Forelimb muscle (tissue), 1 donor: ENCODE measurements around the gene TFEC. TPM values are rescaled to one million over a fixed set of nuclear protein-coding genes. Genes with fewer than 3 reads are reported as not detected.
"Not testable (repeated sequence)": the region's sequence is repeated elsewhere in the genome, so short reads cannot be mapped to it uniquely, and the experiment has no call there.

ENCODE experiments used
- DNase-seq: peaks from one replicate; pipeline ENCODE4 v3.0.0-alpha.2; 2013; ENCODE audit warnings: low read depth
- polyA plus RNA-seq: library from polyadenylated mRNA; unstranded; fragments of 120-200 nt; gene quantifications from one replicate; pipeline ENCODE4 v1.2.1, GENCODE V29; 2013; ENCODE audit not compliant: insufficient read length

Gene TFEC, protein sequence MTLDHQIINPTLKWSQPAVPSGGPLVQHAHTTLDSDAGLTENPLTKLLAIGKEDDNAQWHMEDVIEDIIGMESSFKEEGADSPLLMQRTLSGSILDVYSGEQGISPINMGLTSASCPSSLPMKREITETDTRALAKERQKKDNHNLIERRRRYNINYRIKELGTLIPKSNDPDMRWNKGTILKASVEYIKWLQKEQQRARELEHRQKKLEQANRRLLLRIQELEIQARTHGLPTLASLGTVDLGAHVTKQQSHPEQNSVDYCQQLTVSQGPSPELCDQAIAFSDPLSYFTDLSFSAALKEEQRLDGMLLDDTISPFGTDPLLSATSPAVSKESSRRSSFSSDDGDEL
- polyA plus RNA-seq: 1.2 TPM

DNA sequence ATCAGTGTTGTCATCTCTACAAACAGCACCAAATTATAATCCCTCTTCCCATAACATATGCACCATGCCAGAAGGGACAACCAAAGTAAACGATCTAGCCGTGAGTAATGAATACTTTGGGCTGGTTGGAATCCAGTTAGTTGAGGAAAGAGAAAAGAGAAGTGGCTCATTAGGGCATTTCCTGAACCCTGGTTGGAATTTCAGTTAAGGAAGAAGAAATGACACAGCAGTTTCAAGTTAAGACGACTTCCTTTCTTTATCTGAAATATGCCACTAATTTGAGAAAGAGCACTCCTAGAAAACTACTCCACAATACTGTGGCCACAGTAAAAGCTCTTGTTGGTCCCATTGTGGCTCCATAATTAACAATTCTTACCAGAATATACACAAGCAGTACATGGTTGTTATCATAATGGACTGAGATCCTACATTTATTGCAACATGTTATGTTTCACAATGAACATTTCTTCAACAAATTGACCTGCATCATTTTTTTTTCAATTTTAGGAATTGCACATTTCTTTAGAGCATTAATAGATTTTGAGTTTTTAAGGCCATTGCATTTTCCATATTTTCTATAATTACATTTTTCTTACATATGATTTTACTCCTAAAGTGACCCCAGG, at the start of gene TFEC:
Gene TFEC (minus strand): TSS at position 113 of the 626 bp plus-strand sequence. CDS start 46,322 bp downstream, outside the sequence.
- no peak for DNase-seq

DNA sequence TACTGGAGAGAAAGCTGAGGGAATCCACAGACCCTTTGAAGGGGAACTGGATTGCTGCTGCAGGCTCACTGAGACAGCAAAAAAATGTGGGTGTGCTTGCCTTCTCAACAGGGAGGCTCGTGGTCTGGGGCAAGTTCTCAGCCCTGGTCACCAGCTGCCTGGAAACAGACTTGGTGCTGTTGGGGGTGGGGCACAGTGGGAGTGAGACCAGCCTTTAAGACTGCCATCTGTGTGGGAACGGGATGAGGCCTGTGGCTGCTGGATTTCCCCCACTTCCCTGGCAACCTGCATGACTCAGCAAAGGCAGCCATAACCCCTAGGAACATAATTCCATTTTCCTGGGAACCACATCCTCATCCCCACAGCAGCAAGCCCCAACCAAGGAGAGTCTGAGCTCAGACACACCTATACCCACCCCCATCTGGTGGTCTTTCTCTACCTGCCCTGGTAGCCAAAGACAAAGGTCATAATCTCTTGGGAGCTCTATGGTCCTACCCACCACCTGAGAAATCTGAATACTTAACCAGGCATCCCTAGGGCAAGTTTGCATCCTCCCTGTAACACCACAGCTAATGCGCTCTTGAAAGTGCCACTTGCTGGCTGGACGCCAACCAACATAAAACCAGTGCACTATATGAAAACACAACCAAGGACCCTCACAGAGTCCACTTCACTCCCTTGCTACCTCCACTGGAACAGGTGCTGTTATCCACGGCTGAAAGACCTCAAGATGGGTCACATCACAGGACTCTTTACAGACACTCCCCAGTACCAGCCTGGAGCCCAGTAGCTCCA, 45.0 kb upstream of the TFEC start:
- DNase-seq: no peak

DNA sequence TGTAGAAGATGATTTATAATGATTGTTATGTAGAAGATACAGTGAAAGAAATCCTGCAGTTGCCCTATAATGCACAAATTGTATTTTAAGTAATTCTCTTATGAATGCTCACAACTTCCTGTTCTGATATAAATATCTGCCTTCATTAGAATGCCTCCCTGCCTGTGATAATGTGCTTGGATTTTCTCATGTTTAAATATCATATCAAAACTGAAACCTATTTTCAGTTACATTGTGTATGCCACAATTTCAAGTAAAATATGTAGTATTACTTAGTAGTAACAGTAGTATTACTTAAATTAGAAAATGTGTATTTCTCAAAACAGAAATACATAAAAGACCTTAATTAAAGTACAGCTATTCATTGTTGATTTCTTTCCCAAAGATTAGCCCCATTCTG, 41.1 kb upstream of the TFEC start:
- DNase-seq: no peak

DNA sequence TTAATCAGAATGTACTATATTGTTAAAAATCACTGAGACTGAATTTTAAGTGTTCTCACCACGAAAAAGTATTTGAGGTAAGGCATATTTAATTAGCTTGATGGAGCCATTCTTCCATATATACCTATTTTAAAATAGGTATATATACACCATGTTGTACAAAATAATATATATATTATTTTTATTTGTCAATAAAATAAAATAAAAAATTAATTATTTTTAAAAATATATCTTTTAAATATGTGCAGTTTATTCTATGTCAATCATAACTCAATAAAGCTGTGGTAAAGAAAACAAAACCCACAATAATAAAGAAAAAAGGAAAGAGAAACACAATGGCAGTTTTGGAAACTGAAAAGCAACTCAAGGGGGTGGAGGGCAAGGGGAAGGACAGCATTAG, 33.6 kb upstream of the TFEC start:
- no peak for DNase-seq

DNA sequence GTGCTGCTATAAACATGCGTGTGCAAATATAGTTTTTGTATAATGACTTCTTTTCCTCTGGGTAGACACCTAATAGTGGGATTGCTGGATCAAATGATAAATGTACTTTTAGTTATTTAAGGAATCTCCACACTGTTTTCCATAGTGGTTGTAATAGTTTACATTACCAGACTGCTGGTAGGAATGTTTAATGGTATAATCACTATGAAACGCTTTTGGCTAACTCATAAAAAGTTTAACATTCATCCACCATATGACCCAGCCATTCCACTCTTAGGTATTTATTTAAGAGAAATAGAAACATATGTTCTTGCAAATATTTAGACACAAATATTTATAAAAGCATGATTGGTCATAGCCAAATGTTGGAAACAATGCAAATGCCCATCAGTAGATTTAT, 32.1 kb upstream of the TFEC start:
- DNase-seq: no peak

DNA sequence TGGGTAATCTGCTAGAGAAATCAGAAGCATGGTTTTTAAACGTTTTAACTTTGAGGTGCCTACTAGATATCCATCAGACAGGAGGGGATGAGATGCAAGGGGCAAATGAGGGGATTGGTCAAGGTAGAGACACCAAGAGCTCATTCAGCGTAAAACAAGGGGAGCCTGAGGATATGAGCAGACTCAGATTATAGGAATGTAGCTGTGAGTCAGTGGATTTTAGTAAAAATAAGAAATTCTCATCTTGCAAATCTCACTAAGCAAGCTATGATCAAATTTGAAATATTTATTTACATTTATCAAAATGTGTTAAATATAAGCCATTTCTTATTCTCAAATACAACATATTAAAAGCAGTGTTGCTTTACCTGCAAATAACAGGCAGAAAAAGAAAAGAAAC, 21.4 kb upstream of the TFEC start:
- DNase-seq: no peak

DNA sequence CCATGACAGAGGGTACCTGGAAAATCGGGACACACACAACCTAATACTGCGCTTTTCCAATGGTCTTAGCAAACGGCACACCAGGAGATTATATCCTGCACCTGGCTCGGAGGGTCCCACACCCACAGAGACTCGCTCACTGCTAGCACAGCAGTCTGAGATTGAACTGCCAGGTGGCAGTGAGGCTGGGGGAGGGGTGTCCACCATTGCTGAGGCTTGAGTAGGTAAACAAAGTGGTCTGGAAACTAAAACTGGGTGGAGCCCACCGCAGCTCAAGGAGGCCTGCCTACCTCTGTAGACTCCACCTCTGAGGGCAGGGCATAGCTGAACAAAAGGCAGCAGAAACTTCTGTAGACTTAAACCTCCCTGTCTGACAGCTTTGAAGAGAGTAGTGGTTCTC, 16.7 kb upstream of the TFEC start:
- DNase-seq: not testable (repeated sequence)

DNA sequence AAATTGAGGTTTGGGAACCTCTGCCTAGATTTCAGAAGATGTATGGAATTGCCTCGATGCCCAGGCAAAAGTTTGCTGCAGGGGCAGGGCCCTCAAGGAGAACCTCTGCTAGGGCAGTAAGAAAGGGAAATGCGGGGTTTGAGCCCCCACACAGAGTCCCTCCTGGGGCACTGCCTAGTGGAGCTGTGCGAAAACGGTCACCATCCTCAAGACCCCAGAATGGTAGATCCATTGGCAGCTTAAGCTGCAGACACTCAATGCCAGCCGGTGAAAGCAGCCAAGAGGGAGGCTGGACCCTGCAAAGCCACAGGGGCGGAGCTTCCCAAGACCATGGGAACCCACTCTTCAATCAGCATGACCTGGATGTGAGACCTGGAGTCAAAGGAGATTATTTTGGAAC, 15.0 kb upstream of the TFEC start:
- no peak for DNase-seq

DNA sequence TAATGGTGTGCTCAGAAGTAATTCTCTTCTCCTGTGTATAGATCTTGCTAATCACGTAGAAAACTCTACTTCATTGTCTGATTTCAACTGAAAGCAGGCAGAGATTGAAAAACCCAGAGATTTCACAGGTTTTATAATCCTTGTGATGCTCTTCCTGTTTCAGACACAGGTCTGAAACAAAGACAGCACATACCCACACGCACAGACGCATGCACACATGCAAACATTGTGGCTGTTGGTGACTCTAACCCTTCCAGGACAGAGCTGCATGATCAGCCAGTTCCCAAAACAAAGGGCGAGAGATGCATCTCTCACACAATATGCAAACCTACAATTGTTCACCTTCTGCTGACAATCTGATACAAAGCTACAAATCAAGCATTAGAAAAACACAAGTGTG, 11.1 kb upstream of the TFEC start:
- DNase-seq: no peak

DNA sequence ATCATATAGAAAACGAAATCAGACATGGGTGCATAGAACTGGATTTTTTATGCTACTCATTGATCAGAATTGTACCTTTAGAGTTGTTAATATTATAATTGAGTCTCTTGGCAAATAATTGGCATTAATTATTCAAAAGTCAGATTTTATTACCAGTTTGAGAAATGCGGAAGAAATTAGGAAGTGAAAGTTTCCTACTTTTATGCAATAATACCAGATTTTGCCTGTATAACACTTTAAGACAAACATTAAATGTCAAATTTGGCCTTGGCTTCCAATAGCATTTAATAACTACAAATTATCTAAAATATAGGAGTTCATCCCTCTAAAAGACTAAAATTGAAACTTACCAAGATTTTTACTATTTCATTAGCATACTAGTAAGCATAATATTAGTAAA, 6.8 kb upstream of the TFEC start:
- DNase-seq: no peak

DNA sequence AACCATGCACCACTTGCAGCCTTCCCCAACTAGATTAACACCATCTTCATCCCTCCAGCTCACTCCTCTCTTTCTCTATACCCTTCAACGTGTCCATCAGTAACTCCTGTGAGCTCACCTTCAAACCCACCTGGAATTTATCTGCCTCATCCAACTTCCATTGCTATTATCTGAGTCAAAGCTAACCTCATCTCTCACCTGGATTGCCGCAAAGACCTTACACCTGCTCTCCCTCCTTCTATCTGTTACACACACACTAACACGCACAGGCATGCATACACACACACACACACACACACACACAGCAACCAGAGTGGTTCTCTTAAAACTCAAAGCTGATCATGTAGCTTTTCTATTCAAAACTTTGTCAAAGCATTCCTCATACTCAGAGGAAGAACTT, 3.8 kb upstream of the TFEC start:
- DNase-seq: no peak

DNA sequence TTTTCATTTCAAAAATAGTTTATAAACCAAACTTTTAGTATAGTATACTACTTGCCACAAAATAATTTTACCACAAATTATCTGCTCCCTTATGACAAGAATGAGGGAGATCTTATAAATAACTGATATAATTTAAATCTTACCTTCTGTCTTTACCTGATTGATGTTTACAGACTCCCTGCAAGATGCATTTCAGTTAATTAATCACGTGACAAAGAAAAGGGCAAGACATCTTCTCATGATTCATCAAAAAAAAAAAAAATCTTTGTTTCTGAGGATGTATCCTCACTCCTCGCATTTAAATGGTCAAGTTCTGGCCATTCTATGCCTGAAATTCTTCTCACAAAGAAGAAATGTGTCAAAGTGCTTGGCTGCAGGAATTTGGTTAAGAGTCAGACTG, 2.3 kb upstream of the TFEC start:
- DNase-seq: no peak

DNA sequence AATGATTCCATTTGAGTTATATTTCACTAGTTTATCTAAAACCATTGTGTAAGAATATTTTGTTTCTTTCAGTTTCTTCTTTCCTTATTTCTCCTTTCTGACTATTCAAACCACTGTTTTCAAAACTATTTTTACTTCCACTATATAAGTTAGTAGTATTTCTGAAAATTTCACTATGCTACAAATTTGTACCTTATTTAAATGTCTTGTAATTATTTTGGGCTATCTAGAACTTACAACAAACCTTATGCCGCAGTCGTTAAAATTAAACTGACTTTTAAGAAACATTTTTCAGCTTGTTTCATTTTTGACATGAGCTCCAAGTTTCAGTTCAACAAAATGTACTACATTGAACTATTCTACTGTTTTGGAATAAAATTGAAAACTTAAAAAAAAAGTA, 1.8 kb downstream of the TFEC start:
- DNase-seq: no peak

DNA sequence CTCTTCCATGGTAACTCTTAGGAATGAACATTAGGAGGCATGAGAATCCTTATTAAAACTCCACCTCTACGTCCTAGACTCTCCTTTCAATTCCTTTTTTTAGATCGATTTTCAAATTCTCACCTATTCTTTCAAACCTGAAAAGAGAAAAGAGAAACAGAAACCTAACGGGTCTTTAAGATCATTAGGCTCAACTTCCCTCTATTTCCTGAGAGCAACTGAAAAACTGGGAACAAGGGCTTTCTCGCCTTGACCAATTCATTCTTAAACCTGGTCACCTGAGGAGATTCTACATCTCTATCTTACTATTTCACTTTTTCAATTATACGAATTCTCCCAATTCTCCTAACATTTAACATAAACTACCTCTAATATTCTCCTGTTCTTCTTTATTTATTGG, 2.8 kb downstream of the TFEC start:
- no peak for DNase-seq

DNA sequence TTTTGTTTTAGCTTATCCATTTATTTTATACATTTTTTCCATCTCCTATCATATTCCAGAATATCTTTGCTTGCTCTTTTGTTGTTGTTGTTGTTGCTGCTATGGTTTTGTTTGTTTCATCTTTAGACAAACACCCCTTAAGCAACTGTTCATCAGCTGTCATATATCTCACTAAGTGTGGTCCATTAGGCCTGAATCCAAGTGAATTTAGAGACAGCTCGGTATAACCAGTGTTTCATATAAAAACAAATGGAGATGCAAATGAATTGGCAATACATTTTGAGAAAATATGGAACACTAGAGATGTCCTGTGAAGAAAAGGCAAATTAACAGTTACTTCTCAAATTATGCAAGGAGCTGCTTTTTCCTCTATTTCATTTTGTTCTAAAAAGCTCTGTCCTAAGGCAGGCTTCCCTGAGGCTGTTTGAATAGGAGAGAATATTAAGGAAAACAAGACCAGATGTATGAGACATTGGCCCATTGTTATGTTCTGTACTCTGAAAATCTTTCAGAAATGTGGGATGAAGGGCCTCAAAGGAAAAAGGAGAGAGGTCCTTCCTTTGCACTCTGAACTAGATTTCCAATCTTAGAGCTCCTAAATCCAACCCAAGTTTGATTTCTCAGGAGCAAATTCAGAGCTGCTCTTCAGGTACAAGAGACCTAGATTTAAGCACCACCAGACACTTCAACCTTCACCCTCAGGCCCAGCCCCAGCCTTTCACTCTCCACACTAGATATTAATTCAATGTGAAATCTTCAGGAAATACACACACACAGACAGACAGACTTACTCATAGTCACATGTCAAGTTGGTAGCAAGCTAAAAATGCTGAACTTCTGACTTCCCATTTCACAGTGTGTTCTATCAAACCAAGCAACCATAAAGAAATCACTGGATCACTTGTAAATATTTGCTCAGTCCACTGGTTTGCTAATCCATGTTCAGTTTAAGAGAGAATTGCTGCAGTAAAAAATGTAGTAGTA, 5.4 kb downstream of the TFEC start:
- no peak for DNase-seq

DNA sequence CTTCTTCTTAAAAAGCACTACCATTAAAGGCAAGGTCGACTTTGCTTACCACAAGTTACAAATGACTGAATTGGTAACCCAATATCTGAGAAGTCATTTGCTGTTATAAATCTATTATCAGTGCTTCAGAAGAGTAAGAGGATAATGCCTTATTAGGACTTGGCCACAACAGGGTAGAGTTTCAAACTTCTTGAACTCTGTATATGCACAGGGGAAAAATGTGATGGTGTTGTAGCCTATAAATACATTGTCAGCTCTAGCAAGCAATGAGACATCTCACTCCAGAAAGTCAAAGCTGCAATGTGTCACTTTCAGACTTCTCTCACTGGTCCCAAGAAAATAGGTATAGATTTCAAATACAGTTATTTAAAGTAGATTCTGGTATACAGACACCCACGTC, 9.3 kb downstream of the TFEC start:
- no peak for DNase-seq

DNA sequence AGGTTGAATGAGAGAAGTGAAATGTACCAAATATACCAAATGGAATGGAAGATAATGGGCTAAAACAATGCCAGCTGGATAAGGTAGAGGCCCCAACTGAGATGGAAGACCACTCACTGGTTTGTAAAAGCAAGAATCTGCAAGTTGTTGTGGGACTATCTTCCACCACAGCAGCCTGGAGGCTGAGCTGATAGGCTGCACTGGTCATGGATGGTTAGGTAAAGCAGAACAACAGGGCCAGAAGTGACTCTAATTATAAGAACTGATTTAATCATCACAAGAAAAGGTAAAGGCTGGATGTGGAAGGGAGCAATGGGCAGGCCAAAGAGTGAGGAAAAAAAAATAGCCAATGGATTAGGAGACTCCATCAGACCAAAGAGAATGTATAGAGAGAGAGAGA, 11.8 kb downstream of the TFEC start:
- DNase-seq: no peak

DNA sequence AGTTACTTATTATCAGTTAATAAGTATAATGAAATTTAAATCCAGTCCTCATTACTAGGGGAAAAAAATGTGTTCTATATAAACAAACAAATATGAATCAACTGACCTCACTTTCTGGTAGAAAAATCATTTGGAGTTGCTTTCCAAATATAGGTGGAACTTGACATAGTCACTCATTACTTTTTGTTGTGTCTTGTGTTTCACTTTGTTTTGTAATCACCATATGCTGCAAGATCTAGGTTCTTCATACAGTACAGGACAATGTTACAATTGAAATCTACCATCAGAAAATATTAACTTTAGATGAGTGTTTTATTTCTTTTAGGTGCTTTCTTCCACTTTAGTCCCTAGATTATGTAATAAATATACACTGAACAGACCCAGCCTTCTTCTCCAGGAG, 16.9 kb downstream of the TFEC start:
- DNase-seq: no peak

DNA sequence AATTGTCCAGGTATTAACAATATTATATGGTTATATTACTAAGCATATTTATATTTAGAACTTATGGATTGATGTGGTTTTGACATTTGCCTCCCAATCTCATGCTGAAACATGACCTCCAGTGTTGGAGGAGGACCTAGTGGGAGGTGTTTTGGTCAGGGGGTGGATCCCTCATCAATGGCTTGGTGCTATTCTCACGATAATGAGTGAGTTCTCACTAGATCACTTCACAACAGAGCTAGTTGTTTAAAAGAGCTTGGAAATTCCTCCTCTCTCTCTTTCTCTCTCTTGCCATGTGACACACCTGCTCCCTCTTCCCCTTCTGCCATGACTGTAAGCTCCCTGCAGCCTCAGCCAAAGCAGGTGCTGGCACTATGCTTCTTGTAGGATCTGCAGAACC, 19.0 kb downstream of the TFEC start:
- no peak for DNase-seq

DNA sequence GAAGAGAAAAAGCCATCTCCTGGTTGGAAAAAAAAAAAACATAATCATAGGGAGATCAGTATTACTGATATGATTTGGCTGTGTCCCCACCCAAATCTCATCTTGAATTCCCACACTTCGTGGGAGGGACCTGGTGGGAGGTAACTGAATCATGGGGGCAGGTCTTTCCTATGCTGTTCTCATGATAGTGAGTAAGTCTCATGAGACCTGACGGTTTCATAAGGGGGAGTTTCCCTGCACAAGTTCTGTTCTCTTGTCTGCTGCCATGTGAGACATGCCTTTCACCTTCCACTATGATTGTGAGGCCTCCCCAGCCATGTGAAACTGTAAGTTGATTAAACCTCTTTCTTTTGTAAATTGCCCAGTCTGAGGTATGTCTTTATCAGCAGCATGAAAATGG, 25.8 kb downstream of the TFEC start:
- not testable (repeated sequence) for DNase-seq

DNA sequence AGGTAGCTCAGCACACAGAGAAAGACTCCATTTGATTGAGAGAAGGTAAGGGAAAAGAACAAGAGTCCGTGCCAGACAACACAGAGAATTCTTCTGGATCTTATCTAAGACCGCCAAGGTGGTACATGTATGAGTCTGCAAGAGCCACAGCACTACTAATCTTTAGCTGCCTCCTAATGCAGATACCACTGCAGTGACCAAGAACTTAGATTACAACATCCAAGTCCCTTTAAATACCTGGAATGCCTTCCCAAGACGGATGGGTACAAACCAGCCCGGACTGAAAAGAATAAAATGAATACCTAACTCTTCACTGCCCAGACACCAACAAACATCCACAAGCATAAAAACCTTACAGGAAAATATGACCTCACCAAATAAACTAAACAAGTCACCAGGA, 33.3 kb downstream of the TFEC start:
- DNase-seq: no peak

DNA sequence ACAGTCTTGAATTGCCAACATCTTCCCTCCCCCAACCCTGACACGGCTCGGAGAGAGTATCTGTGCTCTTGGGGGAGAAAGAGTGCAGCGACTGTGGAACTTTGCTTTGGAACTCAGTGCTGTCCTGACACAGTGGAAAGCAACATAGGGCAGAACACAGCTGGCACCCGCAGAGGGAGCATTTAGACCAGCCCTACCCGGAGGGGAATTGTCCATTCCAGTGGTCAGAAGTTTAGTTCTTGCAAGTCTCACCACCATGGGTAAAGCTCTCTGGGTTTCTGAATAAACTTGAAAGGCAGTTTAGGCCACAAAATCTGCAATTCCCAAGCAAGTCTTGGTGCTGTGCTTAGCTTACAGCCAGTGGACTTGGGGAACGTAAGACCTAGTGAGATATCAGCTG, 34.9 kb downstream of the TFEC start:
- DNase-seq: no peak
